SK-N-SH (cell line): ENCODE data around the gene RARS1. TPM values are rescaled to one million over a fixed set of nuclear protein-coding genes. Genes with fewer than 3 reads are reported as not detected.

ENCODE experiments used
- CTCF ChIA-PET: fragments of 300-600, 350-600 bp; formaldehyde crosslinking; extraction: SDS; loops from one replicate; lab custom pipeline; 2021; lab: Yijun Ruan, JAX
- POLR2A ChIA-PET: fragments of 350-600 bp; sonication (Branson Sonifier 250); formaldehyde crosslinking; extraction: SDS; loops from one replicate; lab custom pipeline; 2020; ENCODE audit warnings: antibody characterized with exemption, inconsistent platforms; lab: Yijun Ruan, JAX
- DNase-seq: peaks from one replicate; pipeline ENCODE4 v3.0.0; 2012
- H2AFZ ChIP-seq: fragments of 200-600 bp; sonication (generic); 2 replicates; pipeline ENCODE4 v1.8.1; 2016; ENCODE audit warnings: antibody characterized with exemption, mild to moderate bottlenecking, low read depth
- H3F3A ChIP-seq: fragments of 200-600 bp; sonication (generic); replicated peaks from 2 replicates; pipeline ENCODE3; 2016; ENCODE audit warnings: antibody characterized with exemption, mild to moderate bottlenecking; ENCODE audit not compliant: insufficient read depth
- H3K27ac ChIP-seq, 2 experiments: fragments of 200-500 bp in 1 of 2; fragments of 200-600 bp in 1 of 2; sonication (Bioruptor generic) in 1 of 2; sonication (generic), shearing (Covaris generic) in 1 of 2; 2 replicates each; pipeline versions ENCODE4 v1.5.1 to v1.6.1; 2014 to 2016; ENCODE audit warnings: low read depth in 2 of 2, inconsistent platforms in 1 of 2, low read length in 1 of 2, mild to moderate bottlenecking in 1 of 2, mixed read lengths in 1 of 2
- H3K27me3 ChIP-seq: fragments of 200-600 bp; sonication (generic), shearing (Covaris generic); 2 replicates; pipeline ENCODE4 v1.6.1; 2016; ENCODE audit warnings: mixed run types; ENCODE audit not compliant: insufficient read depth
- H3K36me3 ChIP-seq, 2 experiments: fragments of 200-500 bp in 1 of 2; fragments of 200-600 bp in 1 of 2; sonication (Bioruptor generic) in 1 of 2; sonication (generic) in 1 of 2; replicated peaks in 1 of 2; 2 replicates each; pipeline versions ENCODE3 to v1.5.1; 2014 to 2016; ENCODE audit warnings: low read length in 1 of 2, mild to moderate bottlenecking in 1 of 2; ENCODE audit not compliant: insufficient read depth in 2 of 2, control insufficient read depth in 1 of 2
- H3K4me1 ChIP-seq, 2 experiments: fragments of 200-500 bp in 1 of 2; fragments of 200-600 bp in 1 of 2; sonication (Bioruptor generic) in 1 of 2; sonication (generic), shearing (Covaris generic) in 1 of 2; 2 replicates each; pipeline versions ENCODE4 v1.5.1 to v1.6.1; 2014 to 2016; ENCODE audit warnings: low read depth in 1 of 2, low read length in 1 of 2, mixed run types in 1 of 2; ENCODE audit not compliant: insufficient read depth in 2 of 2, control insufficient read depth in 1 of 2
- H3K4me2 ChIP-seq: fragments of 200-600 bp; sonication (generic), shearing (Covaris generic); 2 replicates; pipeline ENCODE4 v1.6.1; 2017; ENCODE audit warnings: mixed run types
- H3K4me3 ChIP-seq, 2 experiments: fragments of 200-500 bp in 1 of 2; fragments of 200-600 bp in 1 of 2; sonication (Bioruptor generic) in 1 of 2; sonication (generic), shearing (Covaris generic) in 1 of 2; 2 replicates each; pipeline versions ENCODE4 v1.5.1 to v1.8.1; 2014 to 2016; ENCODE audit warnings: low read depth in 2 of 2, inconsistent platforms in 1 of 2, low read length in 1 of 2, mild to moderate bottlenecking in 1 of 2, mixed read lengths in 1 of 2, moderate library complexity in 1 of 2
- H3K79me2 ChIP-seq: fragments of 200-600 bp; sonication (generic); 2 replicates; pipeline ENCODE4 v1.8.1; 2017; ENCODE audit warnings: mild to moderate bottlenecking; ENCODE audit not compliant: insufficient read depth
- H3K9ac ChIP-seq: fragments of 200-600 bp; sonication (generic); 2 replicates; pipeline ENCODE4 v1.6.1; 2017; ENCODE audit warnings: mixed run types
- H3K9me2 ChIP-seq: fragments of 200-600 bp; sonication (generic); 2 replicates; pipeline ENCODE4 v1.6.1; 2017; ENCODE audit warnings: mixed run types
- H3K9me3 ChIP-seq: fragments of 200-600 bp; sonication (generic); 2 replicates; pipeline ENCODE4 v1.6.1; 2017; ENCODE audit warnings: mixed run types, mild to moderate bottlenecking, moderate library complexity
- H4K20me1 ChIP-seq: fragments of 200-600 bp; sonication (generic); 2 replicates; pipeline ENCODE4 v1.6.1; 2017; ENCODE audit warnings: mild to moderate bottlenecking, mixed run types; ENCODE audit not compliant: insufficient read depth
- CHD2 ChIP-seq: fragments of 150-350 bp; IDR thresholded peaks from 2 replicates; pipeline ENCODE4 v1.6.1; 2018; ENCODE audit warnings: low read length; ENCODE audit not compliant: partially characterized antibody
- EP300 ChIP-seq, 2 experiments: IDR thresholded peaks; 2 replicates each; pipeline versions ENCODE4 v1.4.0 to v1.6.1; 2012; ENCODE audit warnings: borderline replicate concordance in 1 of 2, low read depth in 1 of 2, low read length in 1 of 2
- FOXJ3 ChIP-seq: sonication (generic); formaldehyde crosslinking; IDR thresholded peaks from 2 replicates; pipeline ENCODE4 v1.5.1; 2020; ENCODE audit warnings: mild to moderate bottlenecking, missing genetic modification reagents
- GATA2 ChIP-seq: sonication (generic); formaldehyde crosslinking; IDR thresholded peaks from 2 replicates; pipeline ENCODE4 v1.5.0; 2020; ENCODE audit warnings: mild to moderate bottlenecking, missing genetic modification reagents
- JUND ChIP-seq: IDR thresholded peaks from 2 replicates; pipeline ENCODE4 v1.4.0; 2012
- RAD21 ChIP-seq: IDR thresholded peaks from 2 replicates; pipeline ENCODE4 v1.6.1; 2012; ENCODE audit warnings: mild to moderate bottlenecking, low read length
- YY1 ChIP-seq: IDR thresholded peaks from 2 replicates; pipeline ENCODE4 v1.4.0; 2012; ENCODE audit warnings: low read depth, mild to moderate bottlenecking
- WGBS: methylation state at CpG from one replicate; pipeline ENCODE4 v1.1.6; 2017; ENCODE audit warnings: low lambda C conversion rate; 5-methylcytosine and 5-hydroxymethylcytosine counted together
- polyA plus RNA-seq, 3 experiments: library from polyadenylated mRNA; depleted of rRNA; stranded (reverse); fragments of >200 nt; gene quantifications; 2 replicates each; pipeline ENCODE4 v1.2.3, GENCODE V29; 2012
- TF ChIP-seq, protein P1 (sequence below): IDR thresholded peaks from 2 replicates; pipeline ENCODE4 v1.4.0; 2012; ENCODE audit warnings: low read depth
- TF ChIP-seq, protein P2 (sequence below): IDR thresholded peaks from 2 replicates; pipeline ENCODE4; 2012
- TF ChIP-seq, protein P3 (sequence below): IDR thresholded peaks from 2 replicates; pipeline ENCODE4 v1.6.1; 2012; ENCODE audit warnings: mild to moderate bottlenecking, low read depth, low read length, moderate library complexity

Gene RARS1
- polyA plus RNA-seq, 1 of the 3 experiments (the other 2 are of a cell fraction): 53.5 TPM

DNA sequence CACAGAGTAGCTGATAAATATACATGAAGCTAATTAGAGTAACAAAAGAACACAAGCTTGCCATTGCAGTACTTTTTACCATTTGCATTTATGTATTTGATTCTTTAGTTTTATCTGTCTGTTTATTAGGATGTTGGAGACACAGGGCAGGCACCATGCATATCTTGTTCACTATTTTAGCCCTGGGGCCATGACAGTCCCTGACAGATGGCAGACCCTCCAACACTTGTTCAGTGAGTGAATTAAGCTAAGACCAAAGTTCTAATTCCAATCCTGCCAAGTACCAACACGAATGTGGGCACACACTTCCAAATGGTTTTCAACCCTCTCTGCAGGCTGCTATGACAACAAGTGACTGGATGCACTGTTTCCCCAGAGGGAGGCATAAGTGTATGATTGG lies 12.0 kb upstream of the RARS1 start:
- CTCF ChIA-PET: no interaction called here

DNA sequence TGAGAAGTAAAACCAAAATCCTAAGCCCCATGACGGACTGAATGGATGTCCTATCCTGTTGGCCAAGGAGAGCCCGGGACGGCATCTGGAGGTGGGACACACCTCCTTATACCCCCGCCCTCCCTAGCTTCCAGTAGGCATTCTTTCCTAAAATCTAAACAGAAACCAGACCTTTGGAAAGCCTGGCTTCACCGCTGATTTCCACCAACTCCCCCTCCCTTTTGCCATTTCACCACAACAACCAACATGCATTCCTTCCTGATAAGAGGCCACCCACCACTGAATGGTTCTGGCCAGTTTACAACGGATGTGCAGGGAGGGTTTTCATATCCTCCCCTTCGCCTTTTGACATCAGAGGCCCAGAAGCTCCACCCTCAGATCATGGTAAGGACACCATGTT lies 9.2 kb upstream of the RARS1 start:
- no peak for DNase-seq
- Histone ChIP-seq H3K4me2 (no peak overlapping the region), H3K9ac (no peak overlapping the region), H3F3A (peaks cover under 1% of the 10 kb centered on the region), H3K36me3 (no peaks in the 10 kb centered on the region)
- CTCF ChIA-PET: interaction anchor here (0.9 kb wide), 1 partner anchor 9 kb away, joined by 3 read pairs; no protein-coding TSS in a partner anchor
- TF ChIP-seq, protein P1, sequence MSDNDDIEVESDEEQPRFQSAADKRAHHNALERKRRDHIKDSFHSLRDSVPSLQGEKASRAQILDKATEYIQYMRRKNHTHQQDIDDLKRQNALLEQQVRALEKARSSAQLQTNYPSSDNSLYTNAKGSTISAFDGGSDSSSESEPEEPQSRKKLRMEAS: no peak
- TF ChIP-seq EP300 (IDR thresholded peaks at IDR 0.05; ENCODE audit: borderline replicate concordance in 1 of 2, low read depth in 1 of 2, low read length in 1 of 2): no peak
- no peak for TF ChIP-seq RAD21
- TF ChIP-seq, all 33 proteins: peak for 0
- POLR2A ChIA-PET: no interaction called here
- Histone ChIP-seq H4K20me1 (no peaks in the 10 kb centered on the region), H3K79me2 (no peaks in the 10 kb centered on the region), H3K9me3 (no peaks in the 10 kb centered on the region), H3K4me3 (no peak overlapping the region), H2AFZ (no peak overlapping the region), H3K27me3 (no peaks in the 10 kb centered on the region), H3K9me2 (no peaks in the 10 kb centered on the region), H3K27ac (no peak overlapping the region), H3K4me1 (peaks cover 3 to 14% of the 10 kb centered on the region in 2 experiments)
- WGBS: 85% methylated on average over 7 of the region's 7 CpGs

More for the DNA sequence above, 12.0 kb upstream of the RARS1 start:
- Histone ChIP-seq H3K36me3 (no peaks in the 10 kb centered on the region), H2AFZ (no peak overlapping the region), H3K27me3 (no peaks in the 10 kb centered on the region), H3F3A (peaks cover 4% of the 10 kb centered on the region), H4K20me1 (no peaks in the 10 kb centered on the region), H3K9ac (no peak overlapping the region), H3K9me2 (no peaks in the 10 kb centered on the region), H3K27ac (peak overlapping the region in 1 of 2 experiments; percentile 5; a peak in 1 of 4 replicates), H3K4me2 (no peak overlapping the region), H3K4me3 (no peak overlapping the region), H3K9me3 (no peaks in the 10 kb centered on the region), H3K79me2 (no peaks in the 10 kb centered on the region), H3K4me1 (peaks cover 9 to 17% of the 10 kb centered on the region in 2 experiments)
- TF ChIP-seq GATA2 (CRISPR knock-in tag) (peak; percentile 54), FOXJ3 (no peak), CHD2 (no peak), EP300 (IDR thresholded peaks at IDR 0.05; ENCODE audit: borderline replicate concordance in 1 of 2, low read depth in 1 of 2, low read length in 1 of 2) (0 out of 4 replicates have a peak, but pooled peaks of 1 of the 2 experiments have one; percentile 16), JUND (no peak), YY1 (no peak)
- TF ChIP-seq, protein P2, sequence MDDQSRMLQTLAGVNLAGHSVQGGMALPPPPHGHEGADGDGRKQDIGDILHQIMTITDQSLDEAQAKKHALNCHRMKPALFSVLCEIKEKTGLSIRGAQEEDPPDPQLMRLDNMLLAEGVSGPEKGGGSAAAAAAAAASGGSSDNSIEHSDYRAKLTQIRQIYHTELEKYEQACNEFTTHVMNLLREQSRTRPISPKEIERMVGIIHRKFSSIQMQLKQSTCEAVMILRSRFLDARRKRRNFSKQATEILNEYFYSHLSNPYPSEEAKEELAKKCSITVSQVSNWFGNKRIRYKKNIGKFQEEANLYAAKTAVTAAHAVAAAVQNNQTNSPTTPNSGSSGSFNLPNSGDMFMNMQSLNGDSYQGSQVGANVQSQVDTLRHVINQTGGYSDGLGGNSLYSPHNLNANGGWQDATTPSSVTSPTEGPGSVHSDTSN: no peak
- TF ChIP-seq, protein P3, sequence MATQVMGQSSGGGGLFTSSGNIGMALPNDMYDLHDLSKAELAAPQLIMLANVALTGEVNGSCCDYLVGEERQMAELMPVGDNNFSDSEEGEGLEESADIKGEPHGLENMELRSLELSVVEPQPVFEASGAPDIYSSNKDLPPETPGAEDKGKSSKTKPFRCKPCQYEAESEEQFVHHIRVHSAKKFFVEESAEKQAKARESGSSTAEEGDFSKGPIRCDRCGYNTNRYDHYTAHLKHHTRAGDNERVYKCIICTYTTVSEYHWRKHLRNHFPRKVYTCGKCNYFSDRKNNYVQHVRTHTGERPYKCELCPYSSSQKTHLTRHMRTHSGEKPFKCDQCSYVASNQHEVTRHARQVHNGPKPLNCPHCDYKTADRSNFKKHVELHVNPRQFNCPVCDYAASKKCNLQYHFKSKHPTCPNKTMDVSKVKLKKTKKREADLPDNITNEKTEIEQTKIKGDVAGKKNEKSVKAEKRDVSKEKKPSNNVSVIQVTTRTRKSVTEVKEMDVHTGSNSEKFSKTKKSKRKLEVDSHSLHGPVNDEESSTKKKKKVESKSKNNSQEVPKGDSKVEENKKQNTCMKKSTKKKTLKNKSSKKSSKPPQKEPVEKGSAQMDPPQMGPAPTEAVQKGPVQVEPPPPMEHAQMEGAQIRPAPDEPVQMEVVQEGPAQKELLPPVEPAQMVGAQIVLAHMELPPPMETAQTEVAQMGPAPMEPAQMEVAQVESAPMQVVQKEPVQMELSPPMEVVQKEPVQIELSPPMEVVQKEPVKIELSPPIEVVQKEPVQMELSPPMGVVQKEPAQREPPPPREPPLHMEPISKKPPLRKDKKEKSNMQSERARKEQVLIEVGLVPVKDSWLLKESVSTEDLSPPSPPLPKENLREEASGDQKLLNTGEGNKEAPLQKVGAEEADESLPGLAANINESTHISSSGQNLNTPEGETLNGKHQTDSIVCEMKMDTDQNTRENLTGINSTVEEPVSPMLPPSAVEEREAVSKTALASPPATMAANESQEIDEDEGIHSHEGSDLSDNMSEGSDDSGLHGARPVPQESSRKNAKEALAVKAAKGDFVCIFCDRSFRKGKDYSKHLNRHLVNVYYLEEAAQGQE: no peak
- peak; percentile 45 for DNase-seq
- 47% methylated on average over 1 of the region's 1 CpG for WGBS
- POLR2A ChIA-PET: no interaction called here
